ENCODE measurements around the gene FUT8.

Gene FUT8

DNA sequence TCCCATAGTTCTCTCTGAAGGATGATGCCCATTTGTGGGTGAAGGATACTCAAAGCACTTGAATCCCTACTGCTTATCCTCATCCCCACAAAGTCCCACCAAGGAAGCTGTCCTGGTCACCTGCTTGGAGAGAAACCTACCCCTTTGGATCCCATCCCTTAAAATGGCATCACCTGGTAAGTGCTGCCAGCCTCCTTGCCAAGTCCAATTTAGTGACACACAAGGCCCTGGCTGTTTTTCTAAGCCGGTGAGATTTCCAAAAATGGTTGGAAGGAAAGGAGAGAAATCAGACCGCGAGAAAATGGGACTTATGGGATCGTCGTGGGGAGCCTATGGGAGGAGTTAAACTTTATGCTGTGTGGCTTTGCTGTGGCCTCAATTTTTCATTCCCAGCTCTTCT is 358.2 kb downstream of the FUT8 start:
- DNase-seq (ENCODE audit: low read depth in 2 of 2, low spot score in 1 of 2) = no peak

DNA sequence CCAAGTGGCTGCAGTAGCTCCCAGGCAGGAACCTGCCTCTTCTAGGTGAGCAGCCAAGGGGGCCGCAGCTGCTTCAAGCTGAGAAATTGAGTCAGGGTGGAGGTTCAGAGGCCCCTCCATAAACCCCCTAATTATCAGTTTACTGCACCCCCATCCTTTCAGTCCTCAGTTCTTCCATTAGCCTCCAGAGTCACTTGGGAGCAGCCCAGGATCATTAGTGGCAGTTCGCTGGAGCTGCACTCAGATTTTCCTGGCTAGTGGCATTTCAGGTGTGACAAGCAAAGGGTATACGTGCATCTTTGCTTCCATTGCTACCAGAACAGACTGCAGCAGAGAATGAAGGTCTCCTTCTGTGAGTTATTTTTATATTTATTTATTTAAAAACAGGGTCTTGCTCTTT is 358.7 kb downstream of the FUT8 start:
- no peak for DNase-seq (ENCODE audit: low read depth in 2 of 2, low spot score in 1 of 2)

DNA sequence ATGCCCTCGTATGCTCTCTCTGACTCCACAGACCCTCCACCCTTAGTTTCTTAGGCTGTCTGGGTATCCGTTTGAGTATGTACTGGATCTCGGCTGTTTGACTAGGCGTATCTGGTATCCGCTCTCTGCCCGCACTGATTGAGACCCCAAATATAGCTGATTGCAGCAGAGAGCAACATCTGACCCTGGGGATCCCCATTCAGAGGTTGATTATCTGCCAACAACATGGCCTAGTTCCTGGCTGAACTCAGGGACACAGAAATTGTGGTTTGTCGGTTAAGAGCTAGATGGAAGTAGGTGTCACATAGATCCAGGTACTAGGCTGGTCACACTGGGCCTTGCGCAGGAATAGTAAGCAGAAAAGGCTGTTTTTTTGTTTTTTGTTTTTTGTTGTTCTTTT is 359.9 kb downstream of the FUT8 start:
- DNase-seq (ENCODE audit: low read depth in 2 of 2, low spot score in 1 of 2) = no peak

DNA sequence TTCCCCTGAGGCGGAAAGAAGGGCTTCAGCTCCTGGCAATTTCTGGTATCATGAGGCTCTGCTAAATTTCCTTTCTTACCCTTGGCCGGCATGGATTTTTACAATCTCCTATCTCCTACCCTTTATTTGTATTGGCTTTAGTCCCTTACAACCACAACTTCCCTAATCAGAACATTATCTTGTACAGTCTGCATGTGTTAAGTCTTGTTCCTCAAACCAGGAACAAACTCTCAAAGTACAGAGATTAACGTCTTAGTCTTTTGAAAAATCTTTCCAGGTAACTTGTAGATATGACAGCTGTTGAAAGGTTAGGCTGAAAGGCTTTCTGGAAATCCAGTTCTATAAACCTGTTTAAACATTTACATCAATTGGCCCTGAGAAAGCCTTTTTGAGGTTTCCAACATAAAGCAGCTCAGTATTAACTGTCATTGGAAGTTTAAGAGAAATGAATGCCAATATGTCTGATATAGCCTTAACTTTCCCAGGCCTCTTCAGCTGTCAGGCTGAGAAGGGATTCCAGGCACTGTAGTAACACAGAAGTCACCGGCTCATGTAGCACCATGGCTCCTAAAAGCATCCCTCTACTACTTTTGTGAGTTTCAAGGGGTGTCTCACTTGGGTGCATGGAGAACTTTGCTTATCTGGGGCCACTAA is 360.5 kb downstream of the FUT8 start:
- DNase-seq (ENCODE audit: low read depth in 2 of 2, low spot score in 1 of 2) = no peak

DNA sequence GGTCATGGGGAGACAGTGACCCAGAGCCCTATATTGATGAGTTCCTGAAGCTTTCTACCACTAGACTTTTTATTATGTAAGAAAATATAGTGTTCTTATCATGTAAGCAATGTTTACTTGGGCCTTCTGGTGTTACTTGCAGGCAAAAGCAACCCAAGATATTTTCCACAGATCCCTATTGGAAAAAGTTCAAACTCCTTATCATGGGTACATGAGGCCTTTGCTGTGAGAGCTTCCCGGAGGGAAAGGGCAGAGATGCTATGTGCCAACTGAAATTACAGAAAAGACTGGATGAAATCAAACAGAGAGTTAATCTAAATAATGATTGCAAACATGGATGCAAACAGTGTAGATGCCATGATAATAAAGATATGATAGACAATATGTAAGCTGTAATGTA is 361.5 kb downstream of the FUT8 start:
- no peak for DNase-seq (ENCODE audit: low read depth in 2 of 2, low spot score in 1 of 2)

DNA sequence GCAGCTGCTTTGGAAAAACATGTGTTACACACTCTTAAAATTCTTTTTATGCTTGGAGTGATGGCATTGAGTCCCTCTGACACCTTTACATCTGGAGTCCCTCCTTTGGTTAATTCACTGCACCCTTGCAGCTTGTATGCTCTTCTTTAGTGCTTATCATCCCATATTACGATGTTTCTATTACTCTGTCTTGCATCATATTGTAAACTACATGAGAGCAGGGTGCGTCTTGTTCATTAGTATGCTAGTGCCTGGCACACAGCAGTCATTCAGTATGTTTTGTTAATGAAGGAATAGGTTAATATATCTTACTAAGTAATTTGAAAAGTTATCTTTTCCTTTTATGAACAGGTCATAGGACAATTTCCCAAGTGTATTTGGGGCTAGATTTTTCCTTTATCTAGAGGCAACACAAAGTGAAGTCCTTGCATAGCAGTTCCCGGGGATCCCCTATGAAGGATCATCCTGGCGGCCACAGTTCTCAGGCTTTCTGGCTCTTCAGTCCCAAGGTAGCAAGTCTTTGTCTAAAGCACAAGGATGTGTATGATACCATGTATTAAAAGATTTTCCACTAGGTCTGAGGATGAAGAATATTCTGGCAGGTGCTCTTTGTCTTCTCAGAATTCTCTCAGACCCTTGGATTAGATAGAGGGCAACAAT is 363.8 kb downstream of the FUT8 start:
- no peak for DNase-seq (ENCODE audit: low read depth in 2 of 2, low spot score in 1 of 2)

DNA sequence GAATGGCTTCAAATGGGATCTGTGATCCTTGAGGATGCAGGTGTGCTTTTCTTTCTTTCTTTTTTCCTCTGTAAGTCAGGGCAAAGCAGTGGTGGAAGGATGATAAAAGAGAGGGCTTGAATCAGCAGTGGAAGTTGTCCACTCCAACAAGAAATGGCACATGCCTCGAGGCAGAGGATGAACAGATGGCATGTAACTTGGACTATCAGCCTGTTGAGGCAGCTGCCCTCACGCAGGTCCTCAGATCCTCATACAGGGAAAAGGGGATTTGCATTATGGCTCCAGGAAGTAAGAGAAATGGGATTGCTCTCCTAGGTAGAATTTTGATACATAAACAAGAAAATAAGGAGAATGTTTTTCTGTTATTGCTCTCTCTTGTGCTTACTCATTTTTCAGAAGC is 368.0 kb downstream of the FUT8 start:
- DNase-seq (ENCODE audit: low read depth in 2 of 2, low spot score in 1 of 2) = no peak

DNA sequence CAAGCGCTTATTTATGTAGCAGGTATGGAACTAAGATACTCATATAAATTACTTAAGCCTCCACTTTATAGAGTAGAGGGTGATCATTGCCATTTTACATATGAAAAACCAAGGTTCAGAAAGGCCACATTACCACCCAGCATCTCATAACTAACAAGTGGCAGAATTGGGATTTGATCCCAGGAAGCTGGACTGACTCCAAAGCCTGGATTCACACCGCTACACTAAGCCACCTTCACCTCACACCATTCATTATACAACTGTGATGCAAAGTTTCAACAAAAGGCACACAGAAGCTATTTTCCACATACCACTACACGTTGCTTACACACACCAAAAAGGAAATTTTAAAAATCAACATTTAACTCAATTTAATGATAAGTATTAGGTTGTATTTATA is 370.6 kb downstream of the FUT8 start:
- DNase-seq (ENCODE audit: low read depth in 2 of 2, low spot score in 1 of 2) = no peak

DNA sequence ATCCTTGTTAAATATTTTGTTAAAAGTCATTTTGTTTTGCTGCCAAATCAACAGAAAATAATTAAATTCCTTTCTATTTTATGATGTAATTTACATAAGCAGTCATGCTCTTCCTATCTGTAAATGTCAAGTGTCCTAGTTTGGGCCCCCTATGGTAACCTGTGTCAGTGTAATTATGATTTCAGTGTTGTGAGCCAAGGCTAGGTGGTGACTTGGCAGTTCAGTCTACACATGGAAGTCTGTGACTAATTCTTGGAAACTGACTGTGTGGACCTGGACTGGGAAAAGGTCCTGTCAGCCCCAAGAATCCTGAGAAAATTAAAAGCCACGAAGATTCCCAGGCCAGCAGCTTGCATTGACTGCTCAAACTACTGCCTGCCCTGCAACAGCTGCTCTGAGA is 371.0 kb downstream of the FUT8 start:
- DNase-seq (ENCODE audit: low read depth in 2 of 2, low spot score in 1 of 2) = no peak

DNA sequence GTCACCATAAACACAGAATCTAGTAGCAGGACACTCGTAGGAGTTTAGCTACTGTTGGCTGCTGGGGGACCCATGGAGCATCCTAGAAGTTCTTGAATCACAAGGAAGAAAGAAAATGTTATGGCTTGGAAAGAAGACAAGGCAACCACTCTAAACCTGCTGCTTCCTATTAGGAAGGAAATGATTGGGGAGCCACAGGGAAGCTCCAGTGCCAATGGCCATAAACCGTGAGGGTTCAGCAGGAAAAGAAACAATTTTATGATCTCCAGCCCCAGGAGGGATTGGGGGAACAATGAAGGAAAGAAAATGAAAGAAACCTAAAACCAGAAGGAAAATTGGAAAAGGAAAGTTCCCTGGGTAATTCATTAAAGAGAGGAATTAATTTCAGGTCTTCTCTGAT is 372.0 kb downstream of the FUT8 start:
- no peak for DNase-seq (ENCODE audit: low read depth in 2 of 2, low spot score in 1 of 2)

DNA sequence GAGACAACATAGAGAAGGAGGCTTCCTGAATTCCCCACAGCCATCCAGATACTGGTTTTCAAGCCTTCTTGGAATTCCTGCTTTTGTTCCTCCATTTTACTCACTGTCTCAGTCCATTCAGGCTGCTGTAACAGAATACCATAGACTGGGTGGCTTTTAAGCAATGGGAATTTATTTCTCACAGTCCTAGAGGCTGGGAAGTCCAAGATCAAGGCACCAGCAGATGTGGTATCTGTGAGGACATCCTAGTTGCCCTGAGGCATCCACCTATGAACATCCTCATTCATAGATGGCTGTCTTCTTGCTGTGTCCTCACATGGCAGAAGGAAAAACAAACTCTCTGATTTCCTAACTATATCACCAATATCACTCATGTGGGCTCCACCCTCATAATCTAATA is 374.9 kb downstream of the FUT8 start:
- no peak for DNase-seq (ENCODE audit: low read depth in 2 of 2, low spot score in 1 of 2)

DNA sequence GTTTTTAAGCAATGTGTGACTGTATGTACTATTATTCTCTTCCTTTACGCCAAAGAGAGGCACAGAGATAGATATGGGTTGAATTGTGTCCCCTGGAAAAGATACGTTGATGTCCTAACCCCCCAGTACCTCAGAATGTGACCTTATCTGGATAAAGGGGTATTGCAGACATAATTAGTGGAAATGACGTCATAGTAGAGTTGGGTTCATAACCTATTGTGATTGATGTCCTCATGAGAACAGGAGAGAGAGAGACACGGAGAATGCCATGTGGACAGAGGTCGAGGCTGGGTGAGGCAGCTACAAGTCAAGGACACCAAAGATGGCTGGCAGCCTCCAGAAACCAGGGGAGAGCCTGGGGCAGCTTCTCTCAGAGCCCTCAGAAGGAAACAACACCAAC is 376.3 kb downstream of the FUT8 start:
- DNase-seq (ENCODE audit: low read depth in 2 of 2, low spot score in 1 of 2) = no peak

DNA sequence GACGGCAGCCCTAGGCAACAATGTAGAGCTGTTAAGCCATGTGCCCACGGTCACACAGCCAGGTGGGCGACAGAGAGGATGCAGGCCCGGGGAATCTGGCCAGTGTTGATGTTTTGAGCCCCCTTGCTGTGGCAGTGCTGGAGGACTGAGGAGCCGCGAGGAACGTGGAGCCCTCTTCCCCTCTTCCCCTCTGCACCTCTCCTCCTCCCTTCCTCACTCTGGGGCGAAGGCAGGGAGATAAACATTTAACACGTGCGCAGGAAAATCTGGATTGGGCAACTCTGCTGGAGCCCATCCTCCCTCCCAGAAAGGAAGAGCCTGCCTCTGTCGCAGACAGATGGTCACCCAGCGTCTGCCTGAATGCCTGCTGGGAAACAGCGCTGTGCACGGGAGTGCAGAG is 376.8 kb downstream of the FUT8 start:
- no peak for DNase-seq (ENCODE audit: low read depth in 2 of 2, low spot score in 1 of 2)

DNA sequence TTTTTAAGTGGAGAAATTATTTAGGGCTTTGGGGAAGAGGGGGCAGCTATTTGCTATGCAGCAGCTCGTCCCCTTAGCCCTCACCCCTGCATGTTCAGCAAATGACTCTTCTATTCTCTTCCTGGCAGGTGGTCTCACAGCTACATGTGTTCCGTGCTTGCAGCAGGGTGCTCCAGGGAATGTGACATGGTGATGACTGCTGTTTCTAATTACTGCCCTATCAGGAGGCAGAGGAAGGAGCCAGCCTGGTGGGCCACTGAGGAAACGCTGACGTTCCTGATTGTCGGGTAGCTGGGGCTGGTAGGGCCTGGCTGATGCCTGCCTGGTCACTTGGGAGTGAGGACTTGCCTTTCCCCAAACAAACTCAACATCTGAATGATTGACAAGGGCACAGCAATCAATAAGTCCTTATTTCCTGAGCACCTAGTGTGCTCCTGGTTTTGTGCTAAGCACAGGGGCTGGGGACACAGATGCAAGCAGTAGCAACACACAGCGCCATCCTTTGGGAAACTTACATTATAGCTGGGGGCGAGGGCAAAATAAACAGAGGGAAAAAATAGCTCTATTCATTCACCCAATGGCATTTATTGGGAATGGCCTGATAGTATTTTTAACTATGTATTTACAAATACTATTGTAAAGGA is 377.8 kb downstream of the FUT8 start:
- no peak for DNase-seq (ENCODE audit: low read depth in 2 of 2, low spot score in 1 of 2)

DNA sequence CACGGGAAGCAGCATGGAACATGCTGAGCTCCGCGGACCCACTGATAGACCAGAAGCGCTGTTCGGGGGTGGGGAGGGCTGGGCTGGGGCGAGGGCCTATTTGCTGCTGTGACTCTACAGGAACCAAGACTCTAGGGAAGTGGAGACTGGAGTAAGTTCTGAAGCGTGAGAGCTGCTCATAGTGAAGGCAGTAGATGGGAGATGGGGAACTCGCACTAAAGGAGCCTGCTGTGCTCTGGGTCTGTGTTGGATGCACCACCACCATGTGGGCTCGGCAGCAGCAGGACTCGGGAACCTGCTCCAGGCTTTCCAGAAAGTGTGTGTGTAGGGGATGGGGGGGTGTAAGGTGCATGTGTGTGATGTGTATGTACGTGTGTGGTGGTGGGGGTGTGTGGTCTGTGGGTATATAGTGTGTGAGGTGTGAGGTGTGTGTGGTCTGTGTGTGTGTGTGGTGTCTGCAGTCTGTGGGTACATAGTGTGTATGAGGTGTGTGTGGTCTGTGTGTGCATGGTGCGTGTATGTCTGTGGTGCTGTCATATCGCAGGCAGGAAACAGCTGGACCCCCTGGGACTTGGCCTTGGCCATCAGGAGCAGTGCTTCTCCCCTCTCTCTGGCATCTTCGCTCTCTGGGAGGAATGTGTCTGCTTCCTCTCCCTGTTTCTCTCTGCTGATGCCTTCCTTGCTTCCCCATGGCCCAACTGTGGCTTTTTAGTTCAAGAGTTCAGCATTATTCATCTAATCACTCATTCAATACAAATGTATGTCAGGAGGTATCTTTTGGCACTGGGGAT is 378.9 kb downstream of the FUT8 start:
- no peak for DNase-seq (ENCODE audit: low read depth in 2 of 2, low spot score in 1 of 2)

DNA sequence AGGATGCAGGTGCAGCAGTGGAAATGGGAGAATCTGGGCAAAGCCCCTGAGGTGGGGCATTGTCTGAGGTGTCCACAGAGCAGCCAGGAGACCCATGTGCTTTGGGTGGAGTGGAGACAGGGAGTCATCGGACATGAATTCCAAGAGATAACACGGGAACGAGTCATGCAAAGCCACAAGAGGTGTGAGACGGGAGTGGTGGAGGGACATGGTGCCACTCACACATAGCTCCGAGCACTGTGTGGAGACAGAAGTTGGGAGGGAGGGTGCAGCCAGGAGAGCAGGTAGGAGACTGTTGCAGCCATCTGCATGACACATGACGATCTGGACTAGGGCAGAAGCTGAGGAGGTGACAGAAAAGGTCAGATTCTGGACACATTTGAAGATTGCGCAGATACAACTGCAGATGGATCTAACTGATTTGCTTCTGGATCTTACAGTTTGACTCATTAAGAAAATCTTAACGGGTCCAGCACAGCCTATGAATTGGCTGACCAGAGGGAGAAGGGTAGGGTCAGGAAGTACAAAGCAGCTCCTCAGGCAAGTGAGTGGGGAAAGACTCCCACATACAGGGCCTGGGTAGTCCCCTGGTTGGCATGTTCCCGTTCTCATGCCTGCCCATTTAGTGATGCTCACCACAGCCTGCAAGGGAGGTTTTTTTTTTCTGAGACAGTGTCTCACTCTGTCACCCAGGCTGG is 379.8 kb downstream of the FUT8 start:
- DNase-seq (ENCODE audit: low read depth in 2 of 2, low spot score in 1 of 2) = no peak
